H1 (cell line): ENCODE measurements around the gene RPTOR. TPM values are rescaled to one million over a fixed set of nuclear protein-coding genes. Genes with fewer than 3 reads are reported as not detected.
A peak's percentile ranks its signal among the peaks of the same experiment; 100 is the strongest.

Experiments used
- CTCF ChIA-PET: fragments of 300-600 bp; sonication (Branson Sonifier 250); formaldehyde crosslinking; loops from one replicate; lab custom pipeline; 2021; ENCODE audit not compliant: partially characterized antibody; lab: Charles Lee
- POLR2A ChIA-PET: fragments of 300-600 bp; sonication (Branson Sonifier 250); formaldehyde crosslinking; loops from one replicate; lab custom pipeline; 2021; ENCODE audit warnings: inconsistent platforms; ENCODE audit not compliant: partially characterized antibody; lab: Charles Lee
- DNase-seq, 2 experiments: peaks; one replicate each; pipeline versions ENCODE4 v3.0.0 to v3.0.0-alpha.2; 2010 to 2022; ENCODE audit warnings: low spot score in 2 of 2, low read depth in 1 of 2, mixed read lengths in 1 of 2
- FAIRE-seq: peaks from 2 replicates; lab custom pipeline; 2011; peaks lifted over from hg19 to GRCh38; lab: Jason Lieb, UNC
- H2AFZ ChIP-seq: 2 replicates; pipeline ENCODE4 v1.8.1; 2012; ENCODE audit warnings: low read length, inconsistent platforms
- H2AK5ac ChIP-seq: 2 replicates; pipeline ENCODE4 v1.6.1; 2013; ENCODE audit warnings: low read depth, low read length
- H2BK120ac ChIP-seq: replicated peaks from 2 replicates; pipeline ENCODE3; 2013; ENCODE audit warnings: low read depth, low read length, inconsistent platforms
- H2BK12ac ChIP-seq: 2 replicates; pipeline ENCODE4 v1.6.1; 2013; ENCODE audit warnings: low read depth, low read length
- H2BK15ac ChIP-seq: 2 replicates; pipeline ENCODE4 v1.6.1; 2013; ENCODE audit warnings: low read length
- H2BK20ac ChIP-seq: 2 replicates; pipeline ENCODE4 v1.6.1; 2013; ENCODE audit warnings: low read length
- H2BK5ac ChIP-seq: 2 replicates; pipeline ENCODE4 v1.6.1; 2013; ENCODE audit warnings: low read depth, low read length
- H3K14ac ChIP-seq: 2 replicates; pipeline ENCODE4 v1.6.1; 2013; ENCODE audit warnings: inconsistent platforms; ENCODE audit not compliant: insufficient read length
- H3K18ac ChIP-seq: 2 replicates; pipeline ENCODE4 v1.6.1; 2013; ENCODE audit warnings: low read length; ENCODE audit errors: extremely low read depth
- H3K23ac ChIP-seq: 2 replicates; pipeline ENCODE4 v1.6.1; 2013; ENCODE audit warnings: inconsistent platforms; ENCODE audit not compliant: insufficient read length
- H3K23me2 ChIP-seq: 2 replicates; pipeline ENCODE4 v1.6.1; 2013; ENCODE audit warnings: low read depth, low read length
- H3K27ac ChIP-seq: 2 replicates; pipeline ENCODE4 v1.6.1; 2011; ENCODE audit warnings: low read depth, low read length, inconsistent platforms
- H3K27me3 ChIP-seq, 4 experiments: replicated peaks in 1 of 4; 1 replicate in 1 of 4; 2 replicates in 3 of 4; pipeline versions ENCODE4 v1.6.1 to v1.8.1; 2011 to 2013; ENCODE audit warnings: low read length in 3 of 4, mild to moderate bottlenecking in 3 of 4, inconsistent platforms in 2 of 4, mixed read lengths in 2 of 4, moderate library complexity in 1 of 4; ENCODE audit not compliant: control insufficient read depth in 3 of 4, insufficient read depth in 3 of 4; ENCODE audit errors: extremely low read depth in 1 of 4
- H3K36me3 ChIP-seq, 4 experiments: 2 replicates each; pipeline versions ENCODE4 v1.6.1 to v1.8.1; 2011 to 2013; ENCODE audit warnings: mild to moderate bottlenecking in 4 of 4, low read length in 3 of 4, moderate library complexity in 2 of 4, control low read depth in 1 of 4, inconsistent platforms in 1 of 4; ENCODE audit not compliant: insufficient read depth in 4 of 4, control insufficient read depth in 2 of 4
- H3K4ac ChIP-seq: replicated peaks from 2 replicates; pipeline ENCODE3; 2013; ENCODE audit warnings: low read length, low read depth, mixed read lengths, inconsistent platforms; ENCODE audit not compliant: insufficient read length
- H3K4me1 ChIP-seq, 4 experiments: replicated peaks in 1 of 4; 1 replicate in 1 of 4; 2 replicates in 3 of 4; pipeline versions ENCODE4 v1.6.1 to v1.8.1; 2011 to 2013; ENCODE audit warnings: low read length in 3 of 4, inconsistent platforms in 2 of 4, mixed read lengths in 1 of 4; ENCODE audit not compliant: insufficient read depth in 4 of 4, control insufficient read depth in 3 of 4
- H3K4me2 ChIP-seq, 2 experiments: 2 replicates each; pipeline versions ENCODE4 v1.6.1 to v1.8.1; 2011 to 2013; ENCODE audit warnings: low read depth in 2 of 2, low read length in 2 of 2, control low read depth in 1 of 2, inconsistent platforms in 1 of 2, mild to moderate bottlenecking in 1 of 2; ENCODE audit not compliant: insufficient read depth in 1 of 2
- H3K4me3 ChIP-seq, 4 experiments: fragments of 200-600, 300-600 bp in 1 of 4; sonication (generic), shearing (Covaris generic), sonication (Bioruptor Twin) in 1 of 4; 2 replicates each; pipeline versions ENCODE4 v1.5.1 to v1.8.1; 2011 to 2016; ENCODE audit warnings: low read length in 4 of 4, low read depth in 3 of 4, control low read depth in 2 of 4, inconsistent platforms in 2 of 4, mild to moderate bottlenecking in 2 of 4, mixed read lengths in 1 of 4, moderate library complexity in 1 of 4; ENCODE audit not compliant: insufficient read depth in 2 of 4; ENCODE audit errors: extremely low read depth in 1 of 4
- H3K56ac ChIP-seq: replicated peaks from 2 replicates; pipeline ENCODE3; 2013; ENCODE audit warnings: low read depth, mild to moderate bottlenecking, mixed read lengths, low read length, inconsistent platforms; ENCODE audit not compliant: insufficient read length
- H3K79me1 ChIP-seq: 2 replicates; pipeline ENCODE4 v1.6.1; 2013; ENCODE audit warnings: low read depth, low read length, control low read depth
- H3K79me2 ChIP-seq, 2 experiments: 2 replicates each; pipeline versions ENCODE4 v1.6.1 to v1.8.1; 2012 to 2013; ENCODE audit warnings: low read length in 2 of 2, mild to moderate bottlenecking in 2 of 2, inconsistent platforms in 1 of 2; ENCODE audit not compliant: insufficient read depth in 2 of 2, control insufficient read depth in 1 of 2
- H3K9ac ChIP-seq, 4 experiments: replicated peaks in 1 of 4; 1 replicate in 1 of 4; 2 replicates in 3 of 4; pipeline versions ENCODE4 v1.6.1 to v1.8.1; 2011 to 2013; ENCODE audit warnings: low read depth in 3 of 4, low read length in 3 of 4, control low read depth in 2 of 4, mild to moderate bottlenecking in 2 of 4, moderate library complexity in 2 of 4, inconsistent platforms in 1 of 4; ENCODE audit errors: extremely low read depth in 1 of 4
- H3K9me3 ChIP-seq, 2 experiments: 2 replicates each; pipeline versions ENCODE4 v1.6.1 to v1.8.1; 2012 to 2013; ENCODE audit warnings: mild to moderate bottlenecking in 2 of 2, moderate library complexity in 2 of 2, control low read depth in 1 of 2, inconsistent platforms in 1 of 2, low read depth in 1 of 2, low read length in 1 of 2, mixed read lengths in 1 of 2; ENCODE audit not compliant: insufficient read depth in 2 of 2
- H4K20me1 ChIP-seq, 2 experiments: replicated peaks in 1 of 2; 2 replicates each; pipeline versions ENCODE3 to v1.8.1; 2011 to 2013; ENCODE audit warnings: inconsistent platforms in 2 of 2, low read length in 2 of 2, mild to moderate bottlenecking in 1 of 2; ENCODE audit not compliant: insufficient read depth in 2 of 2, control insufficient read depth in 1 of 2
- H4K5ac ChIP-seq: 2 replicates; pipeline ENCODE4 v1.6.1; 2013; ENCODE audit warnings: low read length, low read depth, mixed read lengths, inconsistent platforms; ENCODE audit not compliant: insufficient read length
- H4K8ac ChIP-seq: 2 replicates; pipeline ENCODE4 v1.8.0; 2013; ENCODE audit warnings: mild to moderate bottlenecking, moderate library complexity, low read length, inconsistent platforms; ENCODE audit not compliant: insufficient read depth; ENCODE audit errors: extremely low read depth
- H4K91ac ChIP-seq: replicated peaks from 2 replicates; pipeline ENCODE3; 2013; ENCODE audit warnings: low read length, mixed read lengths, inconsistent platforms; ENCODE audit not compliant: insufficient read length
- CBX5 ChIP-seq: fragments of 300-800, 300-1000 bp; sonication (generic); IDR thresholded peaks from 2 replicates; pipeline ENCODE4 v1.7.1; 2016; ENCODE audit warnings: antibody characterized with exemption, low read length, low read depth
- CREB1 ChIP-seq: IDR thresholded peaks from 2 replicates; pipeline ENCODE4 v1.6.1; 2012; ENCODE audit warnings: inconsistent platforms
- E2F6 ChIP-seq: IDR thresholded peaks from 2 replicates; pipeline ENCODE4 v1.6.1; 2012; ENCODE audit warnings: inconsistent platforms
- RAD21 ChIP-seq, 2 experiments: IDR thresholded peaks in 1 of 2; conservative IDR thresholded peaks in 1 of 2; 2 replicates each; pipeline ENCODE4 v1.6.1; 2011; ENCODE audit warnings: low read depth in 2 of 2, low read length in 2 of 2, improper control_type of control experiment in 1 of 2, inconsistent platforms in 1 of 2, mild to moderate bottlenecking in 1 of 2, moderate library complexity in 1 of 2
- SP2 ChIP-seq: IDR thresholded peaks from 2 replicates; pipeline ENCODE4 v1.6.1; 2012; ENCODE audit warnings: mild to moderate bottlenecking, low read length, inconsistent platforms
- WGBS, 2 experiments: shearing (Covaris generic) in 1 of 2; methylation state at CpG; one replicate each; pipeline versions ENCODE4 v1.1.6 to v1.1.7; 2013 to 2015; ENCODE audit warnings: low lambda C conversion rate in 2 of 2, mixed read lengths in 2 of 2, inconsistent platforms in 1 of 2, low coverage in 1 of 2, missing lambda C conversion rate in 1 of 2; ENCODE audit not compliant: insufficient replicate concordance in 2 of 2, insufficient coverage in 1 of 2, insufficient read length in 1 of 2; ENCODE audit errors: extremely low coverage in 1 of 2, missing lambda C conversion rate in 1 of 2; 5-methylcytosine and 5-hydroxymethylcytosine counted together
- polyA plus RNA-seq, 7 experiments: library from polyadenylated mRNA; depleted of rRNA in 3 of 7; stranded (reverse) in 5 of 7; unstranded in 2 of 7; fragments of >200 nt in 5 of 7; fragments of 200-250 nt in 2 of 7; gene quantifications; 1 replicate in 5 of 7; 2 replicates in 1 of 7; 4 replicates in 1 of 7; pipeline versions ENCODE4 v1.2.1 to v1.2.3, GENCODE V29; 2011 to 2013; ENCODE audit warnings: missing spikeins in 2 of 7, mixed read lengths in 2 of 7
- total RNA-seq: library from RNA; stranded (reverse); fragmentation: NEBNext Ultra II Directional; extraction: Animal tissue kit (Norgen Biotek cat#: 25700); gene quantifications from 2 replicates; pipeline ENCODE4 v1.2.1, GENCODE V29; 2021

RPTOR gene
- total and polyA plus RNA-seq, 2 of the 8 experiments (the other 6 are each of a cell fraction or from before 2014, with no cell fraction given): 6.9 to 28.7 TPM

- Histone ChIP-seq H2BK12ac (no peak overlapping the region), H4K91ac (no peak overlapping the region), H3K4me1 (peaks cover 0 to 10% (median 5%) of the 10 kb centered on the region in 4 experiments; a peak in 6 of 7 replicates), H2BK120ac (no peak overlapping the region), H2BK15ac (no peak overlapping the region), H3K4ac (no peak overlapping the region), H3K18ac (peak overlapping the region; percentile 32; the same call in 1 of the 2 replicates), H3K4me3 (no peak overlapping the region), H3K79me1 (no peaks in the 10 kb centered on the region), H3K4me2 (no peak overlapping the region), H3K27ac (no peak overlapping the region; the same call in 1 of the 2 replicates), H3K79me2 (no peaks in the 10 kb centered on the region), H3K9me3 (peaks cover 0 to 4% of the 10 kb centered on the region in 2 experiments; a peak in 1 of 4 replicates), H3K14ac (no peak overlapping the region), H3K23me2 (no peaks in the 10 kb centered on the region; the same call in 1 of the 2 replicates), H3K56ac (no peak overlapping the region), H2BK5ac (no peak overlapping the region), H2AK5ac (no peak overlapping the region), H4K8ac (0 out of 2 replicates have a peak overlapping the region, but pooled peaks have one; percentile 11), H3K36me3 (no peaks in the 10 kb centered on the region; a peak in 1 of 8 replicates), H4K5ac (no peak overlapping the region), H3K23ac (no peak overlapping the region), H2BK20ac (no peak overlapping the region), H2AFZ (no peak overlapping the region), H3K27me3 (no peaks in the 10 kb centered on the region), H3K9ac (no peak overlapping the region), H4K20me1 (no peaks in the 10 kb centered on the region)
- ChIA-PET POLR2A (interaction anchor here (1.2 kb wide), 1 partner anchor 14 kb away, joined by 3 read pairs; no protein-coding TSS in a partner anchor), CTCF (interaction anchor here (1.0 to 2.6 kb wide), 8 partner anchors 9 to 136 kb away, joined by 3 to 14 read pairs (median 4); no protein-coding TSS in a partner anchor)
- no peak for DNase-seq
- no peak for FAIRE-seq
- 94% methylated on average over 36 of the region's 36 CpGs; no CpG with 5 or more reads in 1 of the 2 experiments for WGBS, 2 experiments
- no peak for TF ChIP-seq CBX5
- no peak for TF ChIP-seq SP2
- no peak for TF ChIP-seq E2F6
- TF ChIP-seq RAD21 (IDR thresholded peaks at IDR 0.05 in 1 of 2, conservative IDR thresholded peaks at IDR 0.05 in 1 of 2; ENCODE audit: low read depth in 2 of 2, low read length in 2 of 2): peak in 1 of 2 experiments; percentile 10; a peak in 1 of 4 replicates
- TF ChIP-seq CREB1: no peak
These were observed 301.4 kb downstream of the RPTOR start for GRCh38 chr17:80845863-80846671.
